K562 (cell line): Measurements from ENCODE around the gene C1QTNF12. TPM values are rescaled to one million over a fixed set of nuclear protein-coding genes. Genes with fewer than 3 reads are reported as not detected.
A peak's percentile ranks its signal among the peaks of the same experiment; 100 is the strongest.

Source experiments
- ATAC-seq: fragments of 200-7000 bp; cut with Tn5 transposase; 3 replicates; pipeline ENCODE4 v1.9.1; 2020; ENCODE audit warnings: moderate library complexity
- BruUV-seq: library from RNA; stranded (reverse); fragments of 400-500 nt; replicated peaks from 2 replicates; lab custom pipeline; 2021; lab: Mats Ljungman, UMichigan
- CTCF ChIA-PET: fragments of 300-600 bp; formaldehyde crosslinking; extraction: SDS; loops from one replicate; lab custom pipeline; 2021; ENCODE audit warnings: low intra/inter-chr PET ratio; lab: Yijun Ruan, JAX
- POLR2A ChIA-PET: fragments of 300-600, 350-650 bp; sonication (Branson Sonifier 250); formaldehyde crosslinking; extraction: SDS; loops from one replicate; lab custom pipeline; 2021; ENCODE audit warnings: antibody characterized with exemption, inconsistent platforms; lab: Yijun Ruan, JAX
- DNase-seq, 4 experiments: peaks; one replicate each; pipeline versions ENCODE4 v3.0.0 to v3.0.0-alpha.2; 2011 to 2018; ENCODE audit warnings: low spot score in 3 of 4, mixed read lengths in 3 of 4; ENCODE audit errors: extremely low read depth in 1 of 4
- FAIRE-seq: peaks from 2 replicates; lab custom pipeline; 2011; peaks lifted over from hg19 to GRCh38; lab: Jason Lieb, UNC
- H2AFZ ChIP-seq: 2 replicates; pipeline ENCODE4 v1.6.0; 2011; ENCODE audit warnings: low read depth, low read length, control low read depth, inconsistent platforms
- H3K27ac ChIP-seq: fragments of 200-600 bp; 3 replicates; pipeline ENCODE4 v1.8.0; 2011; ENCODE audit warnings: low read depth, mild to moderate bottlenecking, control low read depth, inconsistent platforms, low read length, moderate library complexity, mixed read lengths; ENCODE audit errors: extremely low read depth
- H3K27me3 ChIP-seq, 2 experiments: fragments of 300-600 bp in 1 of 2; 2 replicates in 1 of 2; 3 replicates in 1 of 2; pipeline versions ENCODE4 v1.6.0 to v1.8.0; 2011; ENCODE audit warnings: inconsistent platforms in 2 of 2, low read length in 2 of 2, mild to moderate bottlenecking in 1 of 2, mixed read lengths in 1 of 2, moderate library complexity in 1 of 2; ENCODE audit not compliant: control insufficient read depth in 2 of 2, insufficient read depth in 2 of 2
- H3K36me3 ChIP-seq: fragments of 300-600 bp; 3 replicates; pipeline ENCODE4 v1.8.0; 2011; ENCODE audit warnings: mild to moderate bottlenecking, low read length, inconsistent platforms; ENCODE audit not compliant: control insufficient read depth, insufficient read depth
- H3K4me1 ChIP-seq, 2 experiments: fragments of 200-600 bp in 1 of 2; replicated peaks in 1 of 2; 2 replicates in 1 of 2; 3 replicates in 1 of 2; pipeline versions ENCODE4 v1.5.1 to v1.8.0; 2011; ENCODE audit warnings: inconsistent platforms in 2 of 2, low read length in 2 of 2, mild to moderate bottlenecking in 1 of 2, mixed read lengths in 1 of 2, moderate library complexity in 1 of 2; ENCODE audit not compliant: control insufficient read depth in 2 of 2, insufficient read depth in 2 of 2
- H3K4me2 ChIP-seq: 2 replicates; pipeline ENCODE4 v1.6.1; 2011; ENCODE audit warnings: low read length, control low read depth, inconsistent platforms, mixed read lengths; ENCODE audit not compliant: insufficient read depth
- H3K4me3 ChIP-seq: fragments of 200-600 bp; sonication (generic), shearing (Covaris generic); 2 replicates; pipeline ENCODE4 v1.5.1; 2016; ENCODE audit warnings: control low read depth, inconsistent platforms
- H3K79me2 ChIP-seq: fragments of 200-600 bp; 3 replicates; pipeline ENCODE4 v1.8.0; 2011; ENCODE audit warnings: low read length, inconsistent platforms; ENCODE audit not compliant: control insufficient read depth, insufficient read depth
- H3K9ac ChIP-seq, 2 experiments: 2 replicates each; pipeline versions ENCODE4 v1.6.0 to v1.6.1; 2011; ENCODE audit warnings: low read depth in 2 of 2, low read length in 2 of 2, control low read depth in 1 of 2, inconsistent platforms in 1 of 2, mild to moderate bottlenecking in 1 of 2, mixed read lengths in 1 of 2; ENCODE audit not compliant: insufficient read depth in 1 of 2
- H3K9me1 ChIP-seq: one replicate; pipeline ENCODE4 v1.6.0; 2011; ENCODE audit warnings: inconsistent platforms, mild to moderate bottlenecking, low read length, moderate library complexity; ENCODE audit not compliant: control insufficient read depth, insufficient read depth
- H3K9me3 ChIP-seq: replicated peaks from 2 replicates; pipeline ENCODE4 v1.5.1; 2011; ENCODE audit warnings: low read depth, low read length, inconsistent platforms; ENCODE audit not compliant: control insufficient read depth, insufficient read depth
- H4K20me1 ChIP-seq: replicated peaks from 2 replicates; pipeline ENCODE4 v1.6.1; 2011; ENCODE audit warnings: low read length, inconsistent platforms, mixed read lengths; ENCODE audit not compliant: control insufficient read depth, insufficient read depth
- ADNP ChIP-seq: fragments of 200-800 bp; sonication (Bioruptor generic); IDR thresholded peaks from 2 replicates; pipeline ENCODE4 v1.6.1; 2016; ENCODE audit warnings: missing genetic modification characterization, missing compliant biosample characterization
- FIP1L1 ChIP-seq: fragments of 200-400 bp; formaldehyde crosslinking; IDR thresholded peaks from 2 replicates; pipeline ENCODE4 v1.6.1; 2018; ENCODE audit warnings: mild to moderate bottlenecking, low read depth, low read length; ENCODE audit not compliant: poor library complexity, severe bottlenecking
- FOXJ2 ChIP-seq: fragments of 200-800 bp; sonication (Bioruptor generic); IDR thresholded peaks from 2 replicates; pipeline ENCODE4 v1.6.1; 2016; ENCODE audit warnings: missing genetic modification characterization, missing compliant biosample characterization
- JUN ChIP-seq, 2 experiments: sonication (generic) in 1 of 2; formaldehyde crosslinking in 1 of 2; IDR thresholded peaks; 2 replicates each; pipeline versions ENCODE4 v1.6.1 to v1.8.0; 2012 to 2022; ENCODE audit warnings: borderline replicate concordance in 2 of 2, mild to moderate bottlenecking in 2 of 2, improper control_type of control experiment in 1 of 2, low read depth in 1 of 2, low read length in 1 of 2, missing genetic modification reagents in 1 of 2
- NFIC ChIP-seq: fragments of 450-650 bp; IDR thresholded peaks from 2 replicates; pipeline ENCODE4 v1.6.1; 2017; ENCODE audit warnings: mild to moderate bottlenecking, inconsistent platforms
- NR2F6 ChIP-seq: fragments of 450-650 bp; formaldehyde crosslinking; IDR thresholded peaks from 2 replicates; pipeline ENCODE4 v1.4.0; 2020; ENCODE audit warnings: mild to moderate bottlenecking
- PCBP1 ChIP-seq: fragments of 200-400 bp; formaldehyde crosslinking; IDR thresholded peaks from 2 replicates; pipeline ENCODE4 v1.6.1; 2018; ENCODE audit warnings: mild to moderate bottlenecking, low read depth, low read length; ENCODE audit not compliant: poor library complexity, severe bottlenecking
- THAP12 ChIP-seq: fragments of 250-450 bp; sonication (Bioruptor Pico); IDR thresholded peaks from 2 replicates; pipeline ENCODE4 v1.9.0; 2021; ENCODE audit warnings: mild to moderate bottlenecking, inconsistent platforms
- USF2 ChIP-seq: sonication (generic); formaldehyde crosslinking; IDR thresholded peaks from 2 replicates; pipeline ENCODE4 v1.5.0; 2020; ENCODE audit warnings: missing genetic modification reagents
- ZSCAN32 ChIP-seq: fragments of 450-650 bp; formaldehyde crosslinking; IDR thresholded peaks from 2 replicates; pipeline ENCODE4 v1.4.0; 2020; ENCODE audit warnings: mild to moderate bottlenecking, moderate library complexity
- WGBS: fragments of 100-300 bp; shearing (Covaris generic); methylation state at CpG from one replicate; pipeline ENCODE4 v1.1.6; 2016; ENCODE audit warnings: low coverage, mixed read lengths; ENCODE audit not compliant: insufficient coverage; ENCODE audit errors: missing lambda C conversion rate; 5-methylcytosine and 5-hydroxymethylcytosine counted together
- in situ Hi-C: fragments of 300-500 bp; cut with MboI; formaldehyde crosslinking; loops from 4 replicates; pipeline ENCODE4 v1.15.0; 2018; ENCODE audit warnings: inconsistent platforms, mixed read lengths
- intact Hi-C: fragments of 100-400 bp; cut with micrococcal nuclease; formaldehyde crosslinking; loops from 2 replicates; pipeline ENCODE4 v1.14.2; 2022
- polyA plus RNA-seq, 8 experiments: library from polyadenylated mRNA; depleted of rRNA in 4 of 8; stranded (reverse) in 5 of 8; unstranded in 3 of 8; fragments of >200 nt; fragmentation: Nextera tagmentation in 2 of 8; fragmentation: Illumina TruSeq in 1 of 8; extraction: Ambion mirVana in 2 of 8; extraction: Trizol in 1 of 8; gene quantifications; 2 replicates each; pipeline versions ENCODE4 v1.2.1 to v1.2.3, GENCODE V29; 2011 to 2014; ENCODE audit warnings: inconsistent platforms in 1 of 8, missing spikeins in 1 of 8
- total RNA-seq, 7 experiments: library from RNA; depleted of rRNA in 6 of 7; stranded (reverse); fragments of >200 nt in 6 of 7; fragmentation: Illumina TruSeq in 2 of 7; extraction: Trizol in 2 of 7; gene quantifications; 2 replicates each; pipeline versions ENCODE4 v1.2.1 to v1.2.3, GENCODE V29; 2011 to 2021; ENCODE audit warnings: low replicate concordance in 1 of 7
- TF ChIP-seq, protein P1 (sequence below): sonication (generic); formaldehyde crosslinking; IDR thresholded peaks from 2 replicates; pipeline ENCODE4 v1.9.0; 2022; ENCODE audit warnings: mild to moderate bottlenecking, missing genetic modification reagents
- TF ChIP-seq, protein P2 (sequence below), 2 experiments: IDR thresholded peaks; 2 replicates each; pipeline ENCODE4 v1.6.1; 2012; ENCODE audit warnings: improper control_type of control experiment in 2 of 2, low read depth in 2 of 2, low read length in 2 of 2, borderline replicate concordance in 1 of 2

C1QTNF12 gene
- total and polyA plus RNA-seq, 9 of the 15 experiments (the other 6 are each of a cell fraction or from before 2014, with no cell fraction given) = 0.11 to 4.3 (median 0.93) TPM; not detected in 3

DNA sequence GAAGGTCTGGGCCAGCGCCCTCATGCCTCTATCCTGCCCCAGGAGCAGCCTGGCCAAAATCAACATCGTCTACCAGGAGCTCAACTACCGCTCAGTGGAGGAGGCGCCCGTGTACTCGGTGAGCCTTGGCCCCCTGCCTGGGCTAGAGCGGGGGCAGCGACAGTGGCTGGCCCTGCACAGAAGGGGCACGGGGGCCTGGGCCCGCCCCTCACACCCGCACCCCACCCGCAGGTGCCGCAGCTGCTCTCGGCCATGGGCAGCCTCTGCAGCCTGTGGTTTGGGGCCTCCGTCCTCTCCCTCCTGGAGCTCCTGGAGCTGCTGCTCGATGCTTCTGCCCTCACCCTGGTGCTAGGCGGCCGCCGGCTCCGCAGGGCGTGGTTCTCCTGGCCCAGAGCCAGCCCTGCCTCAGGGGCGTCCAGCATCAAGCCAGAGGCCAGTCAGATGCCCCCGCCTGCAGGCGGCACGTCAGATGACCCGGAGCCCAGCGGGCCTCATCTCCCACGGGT, 44.6 kb upstream of the C1QTNF12 start:
- no peak overlapping the region for H2AFZ ChIP-seq
- DNase-seq (peak; percentile 47 to 68 (median 63)), ATAC-seq (peak; percentile 23), FAIRE-seq (peak; percentile 71)
- H3K4me1 ChIP-seq = peaks cover 5 to 86% of the 10 kb centered on the region in 2 experiments; a peak in 3 of 5 replicates
- POLR2A ChIA-PET = interaction anchor here (0.6 to 1.5 kb wide), 10 partner anchors 11 to 312 kb away, joined by 3 to 6 read pairs (median 4); partner anchors contain the start of gene SCNN1D
- H3K27ac ChIP-seq = no peak overlapping the region
- in situ Hi-C loops = no loop called here
- H3K27me3 ChIP-seq = peaks cover 2 to 27% of the 10 kb centered on the region in 2 experiments; a peak in 3 of 5 replicates
- H4K20me1 ChIP-seq = peaks cover 19% of the 10 kb centered on the region; the same call in 1 of the 2 replicates
- intact Hi-C loops = loop anchor here (2.0 to 10.0 kb wide), 2 partner anchors 168 to 306 kb away; partner anchors contain the start of gene PERM1
- CTCF ChIA-PET = interaction anchor here (0.5 to 1.5 kb wide), 4 partner anchors 169 to 387 kb away, joined by 5 to 8 read pairs (median 6); no protein-coding TSS in a partner anchor
- H3K36me3 ChIP-seq = peaks cover 10% of the 10 kb centered on the region; the same call in 1 of the 3 replicates
- no peak overlapping the region for H3K4me3 ChIP-seq
- no TSS peak for BruUV-seq
- H3K79me2 ChIP-seq = no peaks in the 10 kb centered on the region
- H3K4me2 ChIP-seq = no peak overlapping the region
- peak overlapping the region in 1 of 2 experiments; percentile 82; a peak in 2 of 4 replicates for H3K9ac ChIP-seq
- 2% methylated on average over 27 of the region's 28 CpGs for WGBS
- peaks cover 8% of the 10 kb centered on the region for H3K9me1 ChIP-seq
- no peaks in the 10 kb centered on the region for H3K9me3 ChIP-seq
- no peak for TF ChIP-seq FOXJ2 (tag)
- TF ChIP-seq, protein P1, sequence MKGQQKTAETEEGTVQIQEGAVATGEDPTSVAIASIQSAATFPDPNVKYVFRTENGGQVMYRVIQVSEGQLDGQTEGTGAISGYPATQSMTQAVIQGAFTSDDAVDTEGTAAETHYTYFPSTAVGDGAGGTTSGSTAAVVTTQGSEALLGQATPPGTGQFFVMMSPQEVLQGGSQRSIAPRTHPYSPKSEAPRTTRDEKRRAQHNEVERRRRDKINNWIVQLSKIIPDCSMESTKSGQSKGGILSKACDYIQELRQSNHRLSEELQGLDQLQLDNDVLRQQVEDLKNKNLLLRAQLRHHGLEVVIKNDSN (CRISPR knock-in tag) = 0 out of 2 replicates have a peak, but pooled peaks have one; percentile 5
- TF ChIP-seq, protein P2, sequence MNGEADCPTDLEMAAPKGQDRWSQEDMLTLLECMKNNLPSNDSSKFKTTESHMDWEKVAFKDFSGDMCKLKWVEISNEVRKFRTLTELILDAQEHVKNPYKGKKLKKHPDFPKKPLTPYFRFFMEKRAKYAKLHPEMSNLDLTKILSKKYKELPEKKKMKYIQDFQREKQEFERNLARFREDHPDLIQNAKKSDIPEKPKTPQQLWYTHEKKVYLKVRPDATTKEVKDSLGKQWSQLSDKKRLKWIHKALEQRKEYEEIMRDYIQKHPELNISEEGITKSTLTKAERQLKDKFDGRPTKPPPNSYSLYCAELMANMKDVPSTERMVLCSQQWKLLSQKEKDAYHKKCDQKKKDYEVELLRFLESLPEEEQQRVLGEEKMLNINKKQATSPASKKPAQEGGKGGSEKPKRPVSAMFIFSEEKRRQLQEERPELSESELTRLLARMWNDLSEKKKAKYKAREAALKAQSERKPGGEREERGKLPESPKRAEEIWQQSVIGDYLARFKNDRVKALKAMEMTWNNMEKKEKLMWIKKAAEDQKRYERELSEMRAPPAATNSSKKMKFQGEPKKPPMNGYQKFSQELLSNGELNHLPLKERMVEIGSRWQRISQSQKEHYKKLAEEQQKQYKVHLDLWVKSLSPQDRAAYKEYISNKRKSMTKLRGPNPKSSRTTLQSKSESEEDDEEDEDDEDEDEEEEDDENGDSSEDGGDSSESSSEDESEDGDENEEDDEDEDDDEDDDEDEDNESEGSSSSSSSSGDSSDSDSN (IDR thresholded peaks at IDR 0.05; ENCODE audit: borderline replicate concordance in 1 of 2, low read depth in 2 of 2, low read length in 2 of 2) = 0 out of 4 replicates have a peak, but pooled peaks of 1 of the 2 experiments have one; percentile 55
- TF ChIP-seq NR2F6 (CRISPR knock-in tag) = no peak
- no peak for TF ChIP-seq ADNP (tag)
- TF ChIP-seq PCBP1 = peak; percentile 38
- peak; percentile 60 for TF ChIP-seq FIP1L1
- peak; percentile 51; the same call in 1 of the 2 replicates for TF ChIP-seq THAP12 (CRISPR knock-in tag)
- peak; percentile 10; the same call in 1 of the 2 replicates for TF ChIP-seq USF2 (CRISPR knock-in tag)
- TF ChIP-seq NFIC = peak; percentile 96
- TF ChIP-seq JUN (IDR thresholded peaks at IDR 0.05; ENCODE audit: borderline replicate concordance, low read depth, low read length) = no peak
- 0 out of 2 replicates have a peak, but pooled peaks have one; percentile 0 for TF ChIP-seq JUN (CRISPR knock-in tag; IDR thresholded peaks at IDR 0.05; ENCODE audit: borderline replicate concordance)
- TF ChIP-seq ZSCAN32 (CRISPR knock-in tag) = no peak
